ENCODE results near the gene GNAI3. TPM values are rescaled to one million over a fixed set of nuclear protein-coding genes. Genes with fewer than 3 reads are reported as not detected.

GNAI3 gene
- total RNA-seq, 1 experiment from 2014 or later = 10.0 TPM

- DNase-seq = peak in 1 of 2 experiments; percentile 26
- Histone ChIP-seq H3K36me3 (ENCODE audit: low read depth) (no peaks in the 10 kb centered on the region), H3K27ac (no peak overlapping the region), H3K4me3 (no peak overlapping the region), H3K9me3 (ENCODE audit: insufficient read depth, low read depth) (no peaks in the 10 kb centered on the region; the same call in 1 of the 2 replicates), H2AFZ (no peak overlapping the region), H3K79me2 (ENCODE audit: low read depth) (no peaks in the 10 kb centered on the region), H3K4me2 (no peak overlapping the region), H3K27me3 (ENCODE audit: insufficient read depth, low read depth) (no peaks in the 10 kb centered on the region), H3K4me1 (replicated peaks; ENCODE audit: insufficient read depth) (peaks cover 41% of the 10 kb centered on the region), H3K9me2 (ENCODE audit: insufficient read depth) (no peaks in the 10 kb centered on the region), H3F3A (ENCODE audit: insufficient read depth, low read depth) (peaks cover 12% of the 10 kb centered on the region; the same call in 1 of the 2 replicates), H4K20me1 (ENCODE audit: insufficient read depth) (no peaks in the 10 kb centered on the region)
- POLR2A ChIA-PET (ENCODE audit: unreplicated experiment) = interaction anchor here (0.5 kb wide), 1 partner anchor 335 kb away, joined by 3 read pairs; the partner anchor contains the start of gene AHCYL1
- intact Hi-C loops (cut with micrococcal nuclease; ENCODE audit: unreplicated experiment) = no loop called here
- no TSS peak for BruUV-seq (replicated peaks)
- TF ChIP-seq EZH2 (IDR thresholded peaks at IDR 0.05; ENCODE audit: low read depth) = no peak
- no peak for TF ChIP-seq CTCF (conservative IDR thresholded peaks at IDR 0.05)
- CTCF ChIA-PET = interaction anchor here (1.6 to 3.1 kb wide), 3 partner anchors 10 to 335 kb away, joined by 4 to 20 read pairs (median 13); partner anchors contain the start of gene AHCYL1
Observed at GRCh38 chr1:109649491-109649914, 101.1 kb downstream of the GNAI3 start.

GRCh38 chr1:109650609-109651008, 102.2 kb downstream of the GNAI3 start:
- POLR2A ChIA-PET (ENCODE audit: unreplicated experiment) = interaction anchor here (0.6 kb wide), 1 partner anchor 167 kb away, joined by 3 read pairs; no protein-coding TSS in a partner anchor
- CTCF ChIA-PET = interaction anchor here (0.5 to 3.1 kb wide), 6 partner anchors 11 to 1083 kb away, joined by 3 to 20 read pairs (median 4); partner anchors contain the start of gene AHCYL1
- Histone ChIP-seq H3K27ac (0 out of 2 replicates have a peak overlapping the region, but pooled peaks have one; percentile 5), H4K20me1 (ENCODE audit: insufficient read depth) (no peaks in the 10 kb centered on the region), H3K36me3 (ENCODE audit: low read depth) (no peaks in the 10 kb centered on the region), H3K4me3 (no peak overlapping the region), H3K4me1 (replicated peaks; ENCODE audit: insufficient read depth) (peaks cover 50% of the 10 kb centered on the region), H2AFZ (no peak overlapping the region), H3K4me2 (peak overlapping the region; percentile 41), H3F3A (ENCODE audit: insufficient read depth, low read depth) (peaks cover 12% of the 10 kb centered on the region; the same call in 1 of the 2 replicates), H3K79me2 (ENCODE audit: low read depth) (no peaks in the 10 kb centered on the region), H3K9me2 (ENCODE audit: insufficient read depth) (no peaks in the 10 kb centered on the region), H3K27me3 (ENCODE audit: insufficient read depth, low read depth) (no peaks in the 10 kb centered on the region), H3K9me3 (ENCODE audit: insufficient read depth, low read depth) (peaks cover 3% of the 10 kb centered on the region; the same call in 1 of the 2 replicates)
- DNase-seq = peak in 1 of 2 experiments; percentile 72
- intact Hi-C loops (cut with micrococcal nuclease; ENCODE audit: unreplicated experiment) = no loop called here
- TF ChIP-seq EZH2 (IDR thresholded peaks at IDR 0.05; ENCODE audit: low read depth) (no peak), CTCF (conservative IDR thresholded peaks at IDR 0.05) (no peak)
- BruUV-seq (replicated peaks) = no TSS peak

- Histone ChIP-seq H3K9me2 (ENCODE audit: insufficient read depth) (no peaks in the 10 kb centered on the region), H3K27me3 (ENCODE audit: insufficient read depth, low read depth) (no peaks in the 10 kb centered on the region), H3K4me2 (peak overlapping the region; percentile 41), H3K79me2 (ENCODE audit: low read depth) (no peaks in the 10 kb centered on the region), H4K20me1 (ENCODE audit: insufficient read depth) (no peaks in the 10 kb centered on the region), H2AFZ (no peak overlapping the region), H3K27ac (peak overlapping the region; percentile 71), H3K36me3 (ENCODE audit: low read depth) (no peaks in the 10 kb centered on the region), H3F3A (ENCODE audit: insufficient read depth, low read depth) (peaks cover 12% of the 10 kb centered on the region; the same call in 1 of the 2 replicates), H3K9me3 (ENCODE audit: insufficient read depth, low read depth) (peaks cover 3% of the 10 kb centered on the region; the same call in 1 of the 2 replicates), H3K4me1 (replicated peaks; ENCODE audit: insufficient read depth) (peaks cover 50% of the 10 kb centered on the region), H3K4me3 (no peak overlapping the region)
- ChIA-PET POLR2A (ENCODE audit: unreplicated experiment) (interaction anchor here (0.6 to 0.9 kb wide), 3 partner anchors 87 to 126 kb away, joined by 3 to 4 read pairs (median 3); no protein-coding TSS in a partner anchor), CTCF (interaction anchor here (0.6 to 3.1 kb wide), 5 partner anchors 13 to 331 kb away, joined by 3 to 20 read pairs (median 5); no protein-coding TSS in a partner anchor)
- BruUV-seq (replicated peaks) = no TSS peak
- peak in 1 of 2 experiments; percentile 97 for DNase-seq
- intact Hi-C loops (cut with micrococcal nuclease; ENCODE audit: unreplicated experiment) = no loop called here
- TF ChIP-seq CTCF (conservative IDR thresholded peaks at IDR 0.05) (no peak), EZH2 (IDR thresholded peaks at IDR 0.05; ENCODE audit: low read depth) (no peak)
Observed at GRCh38 chr1:109652402-109652801, 104.0 kb downstream of the GNAI3 start.

All from PC-9 (cell line).